HG02759 (cell line): ENCODE data around the gene MSL2.
A peak's percentile ranks its signal among the peaks of the same experiment; 100 is the strongest.
"Not testable (repeated sequence)": the region's sequence is repeated elsewhere in the genome, so short reads cannot be mapped to it uniquely, and the experiment has no call there.

ENCODE experiments used
- ATAC-seq: cut with Tn5 transposase; IDR thresholded peaks from one replicate; pipeline ENCODE4 v1.9.1; 2021; ENCODE audit warnings: mild to moderate bottlenecking, moderate library complexity; ENCODE audit not compliant: unreplicated experiment

The MSL2 gene, protein sequence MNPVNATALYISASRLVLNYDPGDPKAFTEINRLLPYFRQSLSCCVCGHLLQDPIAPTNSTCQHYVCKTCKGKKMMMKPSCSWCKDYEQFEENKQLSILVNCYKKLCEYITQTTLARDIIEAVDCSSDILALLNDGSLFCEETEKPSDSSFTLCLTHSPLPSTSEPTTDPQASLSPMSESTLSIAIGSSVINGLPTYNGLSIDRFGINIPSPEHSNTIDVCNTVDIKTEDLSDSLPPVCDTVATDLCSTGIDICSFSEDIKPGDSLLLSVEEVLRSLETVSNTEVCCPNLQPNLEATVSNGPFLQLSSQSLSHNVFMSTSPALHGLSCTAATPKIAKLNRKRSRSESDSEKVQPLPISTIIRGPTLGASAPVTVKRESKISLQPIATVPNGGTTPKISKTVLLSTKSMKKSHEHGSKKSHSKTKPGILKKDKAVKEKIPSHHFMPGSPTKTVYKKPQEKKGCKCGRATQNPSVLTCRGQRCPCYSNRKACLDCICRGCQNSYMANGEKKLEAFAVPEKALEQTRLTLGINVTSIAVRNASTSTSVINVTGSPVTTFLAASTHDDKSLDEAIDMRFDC

DNA sequence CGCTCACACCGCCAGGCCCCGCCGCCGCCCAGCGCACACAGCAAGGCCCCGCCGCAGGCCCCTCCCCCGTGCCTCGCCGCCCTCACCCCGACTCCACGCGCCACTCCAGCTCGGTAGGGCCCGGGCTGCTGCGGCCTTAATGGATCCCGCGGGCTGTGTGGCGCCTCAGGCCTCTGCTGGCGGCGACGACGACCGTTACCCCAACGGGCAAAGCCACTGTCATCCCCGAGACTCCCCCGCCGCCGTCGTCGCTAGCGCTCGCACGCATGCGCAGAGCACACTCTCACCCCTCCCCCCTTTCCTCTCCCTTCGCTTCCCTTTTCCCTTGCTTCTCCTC is at the start of gene MSL2:
MSL2 (minus strand) TSS at position 272 of the 337 bp plus-strand sequence. CDS start 1,222 bp downstream, outside the sequence.
- no peak for ATAC-seq

GRCh38 chr3:136245691-136246090 is 49.6 kb upstream of the MSL2 start:
- ATAC-seq = no peak

DNA sequence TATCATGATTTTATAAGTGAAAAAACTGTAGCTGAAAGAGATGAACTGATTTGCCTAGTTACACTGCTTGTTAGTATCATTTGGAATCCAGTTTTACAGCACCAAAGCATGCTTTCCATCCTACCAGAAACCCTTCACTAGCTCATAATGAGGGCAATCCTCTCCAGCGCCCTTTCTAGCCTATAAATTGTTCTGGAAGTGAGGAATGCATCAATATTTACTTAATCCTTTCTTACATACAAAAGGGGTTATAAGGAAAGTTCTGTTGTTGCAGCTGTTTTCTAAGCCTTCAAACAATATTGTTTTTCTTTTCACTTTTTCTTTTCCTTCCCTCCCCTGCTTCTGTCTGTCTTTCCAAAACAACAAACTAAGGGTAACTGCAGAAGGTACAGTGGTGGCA is 43.0 kb upstream of the MSL2 start:
- ATAC-seq = no peak

DNA sequence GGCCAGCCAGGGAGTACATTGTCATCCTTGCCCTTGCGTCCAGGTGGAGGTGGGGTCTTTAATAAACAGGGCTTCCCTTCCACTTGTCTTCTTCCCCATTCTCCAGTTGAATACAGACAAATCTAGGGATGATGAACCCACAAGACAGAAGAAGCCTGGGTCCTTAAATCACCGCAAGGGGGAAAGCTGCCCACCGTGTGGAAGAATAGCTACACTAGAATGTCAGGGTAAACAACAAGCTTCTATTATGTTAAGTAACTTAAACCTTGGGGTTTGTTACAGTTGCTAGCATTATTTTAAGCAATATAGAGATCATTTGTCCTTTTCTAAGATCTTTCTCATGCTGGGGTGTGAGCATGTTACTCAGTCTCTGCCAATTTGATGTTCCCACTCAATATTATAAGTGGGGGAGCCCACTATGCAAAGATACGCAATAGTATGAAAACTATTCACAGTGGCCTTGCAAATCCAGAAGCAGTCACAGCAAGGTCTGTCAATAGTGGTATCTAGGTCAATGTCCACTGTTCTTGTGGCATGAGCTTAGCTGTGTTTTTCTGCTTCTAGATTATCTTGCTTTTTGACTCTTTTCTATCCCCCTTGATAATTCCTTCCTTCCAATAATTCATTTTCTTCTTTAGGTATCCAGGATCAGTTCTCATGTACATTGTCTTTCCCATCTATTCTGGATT is 42.0 kb upstream of the MSL2 start:
- no peak for ATAC-seq

- ATAC-seq = no peak
Measured at GRCh38 chr3:136237103-136237502, 41.0 kb upstream of the MSL2 start.

- ATAC-seq = no peak
Measured at GRCh38 chr3:136236109-136236508, 40.0 kb upstream of the MSL2 start.

DNA sequence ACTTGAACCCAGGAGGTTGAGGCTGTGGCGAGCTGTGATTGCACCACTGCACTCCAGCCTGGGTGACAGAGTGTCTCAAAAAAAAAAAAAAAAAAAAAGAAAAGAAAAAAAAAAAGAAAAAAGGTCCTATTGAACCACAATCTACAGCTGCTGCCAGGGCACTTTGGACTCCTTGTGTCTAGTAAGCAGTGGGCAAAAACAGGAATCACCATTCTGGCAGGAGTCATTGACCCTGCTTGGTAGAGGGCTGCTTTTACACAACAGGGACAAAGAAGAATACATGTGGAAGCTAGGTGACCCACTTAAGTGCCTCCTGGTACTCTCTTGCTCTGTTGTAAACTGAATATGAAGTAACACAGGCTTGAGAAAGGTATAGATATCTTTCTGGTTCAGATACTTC is 39.4 kb upstream of the MSL2 start:
- ATAC-seq = no peak

DNA sequence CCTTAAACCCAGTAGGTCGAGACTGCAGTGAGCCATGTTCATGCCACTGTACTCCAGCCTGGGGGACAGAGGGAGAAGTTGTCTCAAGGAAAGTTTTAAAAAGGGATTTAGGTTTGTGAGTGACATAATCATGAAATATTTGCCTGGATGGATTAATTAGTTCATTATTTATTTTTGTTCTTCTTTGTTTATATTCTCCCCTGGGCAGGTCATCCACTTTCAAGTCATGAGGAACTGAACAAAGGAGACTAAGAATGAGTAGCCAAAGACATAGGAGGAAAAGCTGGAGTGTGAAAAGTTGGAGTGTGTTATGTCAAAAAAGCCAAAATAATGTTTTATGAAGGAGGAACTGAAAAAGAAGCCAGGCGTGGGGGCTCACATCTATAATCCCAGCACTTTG is 36.3 kb upstream of the MSL2 start:
- ATAC-seq = no peak

DNA sequence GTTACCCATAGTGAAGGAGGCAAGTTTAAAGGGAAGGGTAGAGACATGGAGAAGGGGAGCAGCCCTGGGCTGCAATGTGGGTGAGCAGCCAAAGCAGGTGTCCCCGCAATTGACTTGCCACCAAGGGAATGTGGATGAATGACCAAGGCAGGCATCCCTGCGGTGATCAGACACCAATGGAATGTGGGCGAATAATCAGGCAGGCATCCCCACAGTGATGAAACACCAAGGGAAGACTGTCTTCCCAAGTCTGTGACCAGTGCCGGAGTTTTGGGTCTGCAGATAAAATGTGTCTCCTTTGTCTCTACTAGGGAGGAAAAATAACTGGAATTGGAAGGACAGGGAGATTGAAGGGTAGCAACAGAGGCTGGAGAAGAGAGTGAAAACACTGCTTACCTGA is 26.6 kb upstream of the MSL2 start:
- ATAC-seq = not testable (repeated sequence)

- no peak for ATAC-seq
Measured at GRCh38 chr3:136211547-136211946, 15.4 kb upstream of the MSL2 start.

DNA sequence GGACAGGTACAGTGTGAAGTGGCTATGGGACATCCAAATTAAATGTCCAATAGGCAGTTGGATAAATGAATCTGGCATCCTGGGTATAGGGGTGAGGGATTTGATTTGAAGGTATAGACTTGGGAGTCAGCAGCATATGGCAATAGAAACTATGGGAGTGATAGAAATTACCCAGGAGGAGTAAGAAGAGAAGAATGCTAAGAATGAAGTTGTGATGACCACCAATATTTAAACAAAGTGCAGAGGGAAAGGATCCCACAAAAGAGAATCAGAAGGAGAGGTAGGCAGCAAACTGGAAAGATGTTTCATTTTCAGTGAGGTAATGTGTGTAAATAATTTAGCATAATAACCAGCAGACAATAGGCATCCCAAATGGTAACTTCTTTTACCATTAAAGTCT is 13.8 kb upstream of the MSL2 start:
- ATAC-seq = no peak

GRCh38 chr3:136207489-136208115 is 11.5 kb upstream of the MSL2 start:
- no peak for ATAC-seq

DNA sequence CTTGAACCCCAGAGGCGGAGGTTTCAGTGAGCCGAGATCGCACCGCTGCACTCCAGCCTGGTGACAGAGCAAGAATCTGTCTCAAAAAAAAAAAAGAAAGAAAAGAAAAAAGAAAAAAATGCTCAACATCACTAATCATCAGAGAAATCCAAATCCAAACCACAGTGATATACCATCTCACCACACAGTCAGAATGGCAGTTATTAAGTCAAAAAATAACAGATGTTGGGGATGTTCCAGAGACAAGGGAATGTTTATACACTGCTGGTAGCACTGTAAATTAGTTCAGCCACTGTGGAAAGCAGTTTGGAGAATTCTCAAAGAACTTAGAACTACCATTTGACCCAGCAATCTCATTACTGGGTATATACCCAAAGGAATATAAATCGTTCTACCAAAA is 3.1 kb upstream of the MSL2 start:
- ATAC-seq = not testable (repeated sequence)

DNA sequence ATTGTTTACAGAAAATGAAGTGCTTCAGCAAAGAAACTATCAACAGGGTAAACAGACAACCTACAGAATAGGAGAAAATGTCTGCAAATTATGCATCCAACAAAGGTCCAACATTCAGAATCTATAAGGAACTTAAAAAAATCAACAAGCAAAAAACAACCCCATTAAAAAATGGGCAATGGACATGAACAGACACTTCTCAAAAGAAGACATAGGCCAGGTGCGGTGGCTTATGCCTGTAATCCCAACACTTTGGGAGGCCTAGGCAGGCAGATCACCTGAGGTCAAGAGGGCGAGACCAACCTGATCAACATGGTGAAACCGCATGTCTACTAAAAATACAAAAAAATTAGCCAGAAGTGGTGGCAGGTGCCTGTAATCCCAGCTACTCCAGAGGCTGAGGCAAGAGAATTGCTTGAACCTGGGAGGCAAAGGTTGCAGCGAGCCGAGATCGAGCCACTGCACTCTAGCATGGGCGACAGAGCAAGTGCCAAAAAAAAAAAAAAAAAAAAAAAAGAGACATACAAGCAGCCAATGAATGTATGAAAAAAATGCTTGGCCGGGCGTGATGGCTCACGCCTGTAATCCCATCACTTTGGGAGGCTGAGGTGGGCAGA is 2.4 kb upstream of the MSL2 start:
- ATAC-seq = not testable (repeated sequence)

- ATAC-seq = no peak
Measured at GRCh38 chr3:136197159-136197793, 1.1 kb upstream of the MSL2 start.

DNA sequence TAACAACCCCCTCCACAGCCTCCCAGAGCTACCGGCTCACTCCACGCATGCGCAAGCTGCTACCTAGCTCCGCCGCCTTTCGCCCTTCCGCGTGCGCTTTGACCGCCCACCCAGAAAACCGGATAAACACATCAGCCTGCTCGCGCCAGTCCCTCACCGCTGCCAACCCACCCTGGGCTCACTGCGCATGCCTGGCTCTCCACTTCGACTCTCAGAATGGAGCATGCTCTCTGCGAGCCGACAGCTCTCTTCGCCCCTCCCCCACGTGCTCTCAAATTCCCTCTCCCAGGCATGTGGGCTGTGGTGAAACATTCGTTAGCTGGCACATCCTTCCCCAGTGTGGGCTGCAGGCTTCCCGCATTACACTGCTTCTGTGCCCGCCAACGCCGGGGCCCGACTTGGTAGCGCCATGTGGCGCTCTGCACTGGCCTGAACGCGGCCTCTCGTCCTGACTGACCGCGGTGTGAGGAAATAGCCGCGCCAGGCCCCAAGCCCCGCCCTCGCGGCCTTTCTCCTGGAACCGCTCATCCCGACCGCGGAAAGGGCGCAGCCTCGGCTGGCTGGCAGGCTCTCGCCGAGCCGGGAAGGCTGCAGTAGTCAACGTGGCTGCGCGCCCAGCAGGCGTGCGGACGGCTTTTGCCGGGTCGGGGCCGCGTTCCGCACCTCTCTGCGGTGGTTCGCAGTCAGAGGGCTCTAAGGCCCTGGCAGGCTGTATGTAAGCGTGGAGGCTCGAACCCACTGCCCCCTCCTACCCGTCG is 445 bp upstream of the MSL2 start:
- peak; percentile 76 for ATAC-seq

GRCh38 chr3:136195258-136196063 is 674 bp downstream of the MSL2 start:
- ATAC-seq = peak; percentile 38

- ATAC-seq = no peak
Measured at GRCh38 chr3:136194409-136195257, 1.5 kb downstream of the MSL2 start.
